ENCODE results near the gene NCOA3. TPM values are rescaled to one million over a fixed set of nuclear protein-coding genes. Genes with fewer than 3 reads are reported as not detected.

The NCOA3 gene
- total RNA-seq, 1 experiment from 2014 or later: 23.3 TPM

DNA sequence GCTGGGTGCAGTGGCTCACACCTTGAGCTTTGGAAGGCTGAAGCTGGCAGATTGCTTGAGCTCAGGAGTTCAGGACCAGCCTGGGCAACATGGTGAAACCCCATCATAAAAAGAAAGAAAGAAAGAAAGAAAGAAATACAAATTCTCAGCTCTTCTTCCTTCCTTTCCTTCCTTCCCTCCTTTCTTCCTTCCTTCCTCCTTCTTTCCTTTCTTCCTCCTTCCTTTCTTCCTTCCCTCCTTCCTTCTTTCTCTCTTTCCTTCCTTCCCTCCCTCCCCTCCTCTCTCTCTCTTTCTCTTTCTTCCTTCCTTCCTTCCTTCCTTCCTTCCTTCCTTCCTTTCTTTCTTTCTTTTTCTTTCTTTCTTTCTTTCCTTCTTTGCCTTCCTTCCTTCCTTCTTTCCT, 21.0 kb upstream of the NCOA3 start:
- Histone ChIP-seq H4K5ac (ENCODE audit: insufficient read length, low read depth, low read length) (no peak overlapping the region), H3K27ac (ENCODE audit: insufficient read length, low read depth, low read length) (no peak overlapping the region), H4K20me1 (ENCODE audit: control insufficient read depth, insufficient read depth, insufficient read length) (no peaks in the 10 kb centered on the region), H3K27me3 (ENCODE audit: insufficient read depth, low read length) (no peaks in the 10 kb centered on the region), H2BK20ac (ENCODE audit: low read depth, low read length, poor library complexity, severe bottlenecking) (no peak overlapping the region), H3K4me2 (ENCODE audit: insufficient read depth, insufficient read length, low read length) (no peak overlapping the region), H3K14ac (ENCODE audit: insufficient read depth, low read length) (no peak overlapping the region), H4K91ac (ENCODE audit: insufficient read length, low read depth, low read length) (no peak overlapping the region), H3K9ac (ENCODE audit: extremely low read depth, insufficient read length, low read length) (no peak overlapping the region), H3K56ac (ENCODE audit: insufficient read length, low read depth, low read length) (no peak overlapping the region), H3K23ac (ENCODE audit: insufficient read length, low read depth, low read length) (no peak overlapping the region), H3K79me2 (ENCODE audit: insufficient read depth, low read length) (no peaks in the 10 kb centered on the region), H2BK120ac (ENCODE audit: low read depth, low read length, poor library complexity, severe bottlenecking) (no peak overlapping the region), H2BK15ac (ENCODE audit: low read depth, low read length) (no peak overlapping the region), H2AK5ac (ENCODE audit: insufficient read length, low read length) (no peak overlapping the region), H3T11ph (ENCODE audit: low read length) (no peak overlapping the region), H3K23me2 (ENCODE audit: insufficient read length, low read depth, low read length, poor library complexity, severe bottlenecking) (no peaks in the 10 kb centered on the region), H2BK12ac (ENCODE audit: insufficient read length, low read depth, low read length) (no peak overlapping the region), H3K9me3 (ENCODE audit: control insufficient read depth, low read depth, low read length) (no peaks in the 10 kb centered on the region), H2BK5ac (ENCODE audit: insufficient read length, low read length) (no peak overlapping the region), H3K4me1 (ENCODE audit: insufficient read depth, low read length) (no peaks in the 10 kb centered on the region), H3K79me1 (ENCODE audit: insufficient read depth, low read depth, low read length, poor library complexity, severe bottlenecking) (no peaks in the 10 kb centered on the region), H3K4ac (ENCODE audit: low read depth, low read length) (no peak overlapping the region), H4K8ac (replicated peaks; ENCODE audit: insufficient read length, low read depth, low read length) (no peak overlapping the region), H3K18ac (ENCODE audit: insufficient read length, low read depth, low read length) (no peak overlapping the region), H2AFZ (ENCODE audit: low read length) (no peak overlapping the region)
- Mint-ChIP-seq H3K4me3 (no peak overlapping the region), H3K9me3 (no peaks in the 10 kb centered on the region), H3K27me3 (ENCODE audit: low read depth) (no peaks in the 10 kb centered on the region), H3K4me1 (no peaks in the 10 kb centered on the region), H3K27ac (no peak overlapping the region), H3K36me3 (ENCODE audit: insufficient read depth in 1 of 3, low read depth in 3 of 3) (no peaks in the 10 kb centered on the region)
- TF ChIP-seq, protein P1, sequence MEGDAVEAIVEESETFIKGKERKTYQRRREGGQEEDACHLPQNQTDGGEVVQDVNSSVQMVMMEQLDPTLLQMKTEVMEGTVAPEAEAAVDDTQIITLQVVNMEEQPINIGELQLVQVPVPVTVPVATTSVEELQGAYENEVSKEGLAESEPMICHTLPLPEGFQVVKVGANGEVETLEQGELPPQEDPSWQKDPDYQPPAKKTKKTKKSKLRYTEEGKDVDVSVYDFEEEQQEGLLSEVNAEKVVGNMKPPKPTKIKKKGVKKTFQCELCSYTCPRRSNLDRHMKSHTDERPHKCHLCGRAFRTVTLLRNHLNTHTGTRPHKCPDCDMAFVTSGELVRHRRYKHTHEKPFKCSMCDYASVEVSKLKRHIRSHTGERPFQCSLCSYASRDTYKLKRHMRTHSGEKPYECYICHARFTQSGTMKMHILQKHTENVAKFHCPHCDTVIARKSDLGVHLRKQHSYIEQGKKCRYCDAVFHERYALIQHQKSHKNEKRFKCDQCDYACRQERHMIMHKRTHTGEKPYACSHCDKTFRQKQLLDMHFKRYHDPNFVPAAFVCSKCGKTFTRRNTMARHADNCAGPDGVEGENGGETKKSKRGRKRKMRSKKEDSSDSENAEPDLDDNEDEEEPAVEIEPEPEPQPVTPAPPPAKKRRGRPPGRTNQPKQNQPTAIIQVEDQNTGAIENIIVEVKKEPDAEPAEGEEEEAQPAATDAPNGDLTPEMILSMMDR (conservative IDR thresholded peaks at IDR 0.05): no peak
- no peak for DNase-seq

All from H9 (cell line).